GM12878 (cell line): ENCODE measurements around the gene FBXL2.

Experiments
- FOXM1 ChIP-seq: IDR thresholded peaks from 2 replicates; pipeline ENCODE4 v1.6.1; 2012; ENCODE audit warnings: low read depth, mild to moderate bottlenecking, inconsistent platforms, low read length, moderate library complexity
- POLR2A ChIP-seq: IDR thresholded peaks from 2 replicates; pipeline ENCODE4 v1.6.1; 2011; ENCODE audit warnings: low read depth, mild to moderate bottlenecking, low read length
- SIN3A ChIP-seq: IDR thresholded peaks from 2 replicates; pipeline ENCODE4 v1.6.1; 2012; ENCODE audit warnings: low read depth, low read length, improper control_type of control experiment
- TF ChIP-seq, protein P1 (sequence below), 3 experiments: IDR thresholded peaks in 2 of 3; conservative IDR thresholded peaks in 1 of 3; 2 replicates each; pipeline ENCODE4 v1.5.1; 2011; ENCODE audit warnings: low read depth in 3 of 3, low read length in 3 of 3, mild to moderate bottlenecking in 3 of 3, control low read depth in 2 of 3, moderate library complexity in 2 of 3, inconsistent platforms in 1 of 3, mixed read lengths in 1 of 3; ENCODE audit not compliant: control insufficient read depth in 2 of 3, insufficient read depth in 1 of 3; ENCODE audit errors: extremely low read depth in 1 of 3

GRCh38 chr3:33278163-33278562 is 921 bp downstream of the FBXL2 start:
- TF ChIP-seq, protein P1, sequence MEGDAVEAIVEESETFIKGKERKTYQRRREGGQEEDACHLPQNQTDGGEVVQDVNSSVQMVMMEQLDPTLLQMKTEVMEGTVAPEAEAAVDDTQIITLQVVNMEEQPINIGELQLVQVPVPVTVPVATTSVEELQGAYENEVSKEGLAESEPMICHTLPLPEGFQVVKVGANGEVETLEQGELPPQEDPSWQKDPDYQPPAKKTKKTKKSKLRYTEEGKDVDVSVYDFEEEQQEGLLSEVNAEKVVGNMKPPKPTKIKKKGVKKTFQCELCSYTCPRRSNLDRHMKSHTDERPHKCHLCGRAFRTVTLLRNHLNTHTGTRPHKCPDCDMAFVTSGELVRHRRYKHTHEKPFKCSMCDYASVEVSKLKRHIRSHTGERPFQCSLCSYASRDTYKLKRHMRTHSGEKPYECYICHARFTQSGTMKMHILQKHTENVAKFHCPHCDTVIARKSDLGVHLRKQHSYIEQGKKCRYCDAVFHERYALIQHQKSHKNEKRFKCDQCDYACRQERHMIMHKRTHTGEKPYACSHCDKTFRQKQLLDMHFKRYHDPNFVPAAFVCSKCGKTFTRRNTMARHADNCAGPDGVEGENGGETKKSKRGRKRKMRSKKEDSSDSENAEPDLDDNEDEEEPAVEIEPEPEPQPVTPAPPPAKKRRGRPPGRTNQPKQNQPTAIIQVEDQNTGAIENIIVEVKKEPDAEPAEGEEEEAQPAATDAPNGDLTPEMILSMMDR (IDR thresholded peaks at IDR 0.05 in 2 of 3, conservative IDR thresholded peaks at IDR 0.05 in 1 of 3; ENCODE audit: control insufficient read depth in 2 of 3, extremely low read depth in 1 of 3, insufficient read depth in 1 of 3, low read depth in 3 of 3, low read length in 3 of 3): no peak
- no peak for TF ChIP-seq FOXM1
- TF ChIP-seq POLR2A: no peak
- no peak for TF ChIP-seq SIN3A
